MG63 (cell line): ENCODE results near the gene NUDT3. TPM values are rescaled to one million over a fixed set of nuclear protein-coding genes. Genes with fewer than 3 reads are reported as not detected.
A peak's percentile ranks its signal among the peaks of the same experiment; 100 is the strongest.
"Not testable (repeated sequence)": the region's sequence is repeated elsewhere in the genome, so short reads cannot be mapped to it uniquely, and the experiment has no call there.

Experiments
- DNase-seq: peaks from one replicate; pipeline ENCODE4 v3.0.0-alpha.2; 2020
- H3K27me3 ChIP-seq: fragments of 250-450 bp; sonication (Bioruptor Pico); 2 replicates; pipeline ENCODE4 v1.5.1; 2020; ENCODE audit warnings: mild to moderate bottlenecking, moderate library complexity
- H3K36me3 ChIP-seq: fragments of 250-450 bp; sonication (Bioruptor Pico); 2 replicates; pipeline ENCODE4 v1.5.1; 2020; ENCODE audit warnings: mild to moderate bottlenecking, moderate library complexity
- H3K4me3 ChIP-seq: fragments of 250-450 bp; sonication (Bioruptor Pico); 2 replicates; pipeline ENCODE4 v1.5.1; 2020; ENCODE audit warnings: mild to moderate bottlenecking, moderate library complexity
- H3K9me3 ChIP-seq: fragments of 250-450 bp; sonication (Bioruptor Pico); 2 replicates; pipeline ENCODE4 v1.5.1; 2020; ENCODE audit warnings: mild to moderate bottlenecking, moderate library complexity
- total RNA-seq: library from RNA; depleted of rRNA; stranded (reverse); fragments of >200 nt; shearing (Covaris generic); gene quantifications from 2 replicates; pipeline ENCODE4 v1.2.3, GENCODE V29; 2014; ENCODE audit warnings: low replicate concordance

Gene NUDT3
- total RNA-seq, 1 experiment from 2014 or later: 2.6 TPM

- Histone ChIP-seq H3K9me3 (no peaks in the 10 kb centered on the region), H3K27me3 (no peaks in the 10 kb centered on the region), H3K4me3 (no peak overlapping the region), H3K36me3 (peaks cover 12% of the 10 kb centered on the region)
- DNase-seq: no peak
These were observed 19.5 kb upstream of the NUDT3 start for GRCh38 chr6:34412016-34412415.

GRCh38 chr6:34407915-34408314 is 15.4 kb upstream of the NUDT3 start:
- H3K27me3 ChIP-seq, DNase-seq, H3K9me3 ChIP-seq, H3K36me3 ChIP-seq, H3K4me3 ChIP-seq: not testable (repeated sequence)

GRCh38 chr6:34396518-34396917 is 4.0 kb upstream of the NUDT3 start:
- no peaks in the 10 kb centered on the region for H3K27me3 ChIP-seq
- H3K9me3 ChIP-seq: no peaks in the 10 kb centered on the region
- H3K36me3 ChIP-seq: no peaks in the 10 kb centered on the region
- H3K4me3 ChIP-seq: no peak overlapping the region
- DNase-seq: no peak

- no peak for DNase-seq
- H3K36me3 ChIP-seq: no peaks in the 10 kb centered on the region
- no peaks in the 10 kb centered on the region for H3K27me3 ChIP-seq
- no peak overlapping the region for H3K4me3 ChIP-seq
- H3K9me3 ChIP-seq: no peaks in the 10 kb centered on the region
These were observed 1.5 kb upstream of the NUDT3 start for GRCh38 chr6:34393966-34394305.

GRCh38 chr6:34393191-34393965 is 909 bp upstream of the NUDT3 start:
- Histone ChIP-seq H3K4me3 (peak overlapping the region; percentile 68), H3K36me3 (no peaks in the 10 kb centered on the region)
- no peak for DNase-seq

GRCh38 chr6:34391786-34392496 is 528 bp downstream of the NUDT3 start:
- H3K9me3 ChIP-seq: no peaks in the 10 kb centered on the region
- peak; percentile 54 for DNase-seq
- H3K4me3 ChIP-seq: peak overlapping the region; percentile 68
- no peaks in the 10 kb centered on the region for H3K36me3 ChIP-seq
- H3K27me3 ChIP-seq: no peaks in the 10 kb centered on the region

More at GRCh38 chr6:34393191-34393965, 909 bp upstream of the NUDT3 start:
- no peaks in the 10 kb centered on the region for H3K27me3 ChIP-seq
- no peaks in the 10 kb centered on the region for H3K9me3 ChIP-seq

GRCh38 chr6:34391473-34391785 is 1.0 kb downstream of the NUDT3 start:
- Histone ChIP-seq H3K36me3 (no peaks in the 10 kb centered on the region), H3K4me3 (peak overlapping the region; percentile 68), H3K27me3 (no peaks in the 10 kb centered on the region), H3K9me3 (no peaks in the 10 kb centered on the region)
- no peak for DNase-seq

GRCh38 chr6:34390531-34391472 is 1.7 kb downstream of the NUDT3 start:
- H3K4me3 ChIP-seq: peak overlapping the region; percentile 68
- H3K36me3 ChIP-seq: no peaks in the 10 kb centered on the region
- no peaks in the 10 kb centered on the region for H3K9me3 ChIP-seq
- peak; percentile 35 for DNase-seq
- no peaks in the 10 kb centered on the region for H3K27me3 ChIP-seq

- Histone ChIP-seq H3K27me3 (no peaks in the 10 kb centered on the region), H3K36me3 (no peaks in the 10 kb centered on the region), H3K4me3 (no peak overlapping the region), H3K9me3 (no peaks in the 10 kb centered on the region)
- no peak for DNase-seq
These were observed 3.4 kb downstream of the NUDT3 start for GRCh38 chr6:34389034-34389433.

- Histone ChIP-seq H3K36me3 (no peaks in the 10 kb centered on the region), H3K27me3 (no peaks in the 10 kb centered on the region), H3K9me3 (no peaks in the 10 kb centered on the region), H3K4me3 (no peak overlapping the region)
- DNase-seq: no peak
These were observed 4.0 kb downstream of the NUDT3 start for GRCh38 chr6:34388421-34388820.

- Histone ChIP-seq H3K4me3 (no peak overlapping the region), H3K27me3 (no peaks in the 10 kb centered on the region), H3K9me3 (no peaks in the 10 kb centered on the region), H3K36me3 (no peaks in the 10 kb centered on the region)
- DNase-seq: peak; percentile 59
These were observed 5.9 kb downstream of the NUDT3 start for GRCh38 chr6:34386316-34387137.

GRCh38 chr6:34385793-34386195 is 6.7 kb downstream of the NUDT3 start:
- Histone ChIP-seq H3K4me3 (no peak overlapping the region), H3K9me3 (no peaks in the 10 kb centered on the region), H3K27me3 (no peaks in the 10 kb centered on the region), H3K36me3 (no peaks in the 10 kb centered on the region)
- no peak for DNase-seq

- Histone ChIP-seq H3K4me3 (no peak overlapping the region), H3K36me3 (no peaks in the 10 kb centered on the region), H3K27me3 (no peaks in the 10 kb centered on the region), H3K9me3 (no peaks in the 10 kb centered on the region)
- no peak for DNase-seq
These were observed 7.9 kb downstream of the NUDT3 start for GRCh38 chr6:34384321-34385153.

- no peaks in the 10 kb centered on the region for H3K9me3 ChIP-seq
- no peak overlapping the region for H3K4me3 ChIP-seq
- no peaks in the 10 kb centered on the region for H3K27me3 ChIP-seq
- no peaks in the 10 kb centered on the region for H3K36me3 ChIP-seq
- DNase-seq: no peak
These were observed 8.7 kb downstream of the NUDT3 start for GRCh38 chr6:34383656-34384320.

GRCh38 chr6:34383161-34383631 is 9.3 kb downstream of the NUDT3 start:
- no peak for DNase-seq
- Histone ChIP-seq H3K27me3 (no peaks in the 10 kb centered on the region), H3K36me3 (no peaks in the 10 kb centered on the region)

More at GRCh38 chr6:34383161-34383631, 9.3 kb downstream of the NUDT3 start:
- Histone ChIP-seq H3K4me3 (no peak overlapping the region), H3K9me3 (no peaks in the 10 kb centered on the region)
